Thyroid gland (tissue), 4 donors: ENCODE measurements around the gene ANO2.

Experiments
- CTCF ChIP-seq, 6 experiments: fragments of 200-600 bp in 3 of 6; fragments of 450-650 bp in 3 of 6; sonication (generic) in 3 of 6; IDR thresholded peaks; one replicate each; pipeline ENCODE4 v1.5.1; 2016 to 2019; ENCODE audit warnings: antibody characterized with exemption in 6 of 6, mild to moderate bottlenecking in 2 of 6, inconsistent platforms in 1 of 6, moderate library complexity in 1 of 6
- POLR2A ChIP-seq, 2 donors: fragments of 450-650 bp; IDR thresholded peaks; one replicate each; pipeline ENCODE4 v1.6.1; 2017; ENCODE audit warnings: antibody characterized with exemption in 2 of 2, mild to moderate bottlenecking in 2 of 2, moderate library complexity in 1 of 2

- no peak for TF ChIP-seq CTCF (IDR thresholded peaks at IDR 0.05)
- no peak for TF ChIP-seq POLR2A (IDR thresholded peaks at IDR 0.05)
Measured at GRCh38 chr12:5778821-5779220, 166.2 kb downstream of the ANO2 start.
